ELF-1 (cell line): ENCODE data around the gene MARCHF6.
"Not testable (repeated sequence)": the region's sequence is repeated elsewhere in the genome, so short reads cannot be mapped to it uniquely, and the experiment has no call there.

Source experiments
- DNase-seq: peaks from one replicate; pipeline ENCODE4 v3.0.0-alpha.2; 2016; ENCODE audit warnings: low read depth, low spot score

MARCHF6 gene

GRCh38 chr5:10381803-10382202 lies 28.3 kb downstream of the MARCHF6 start:
- no peak for DNase-seq

GRCh38 chr5:10384483-10384882 lies 31.0 kb downstream of the MARCHF6 start:
- DNase-seq: no peak

- DNase-seq: no peak
Observed at GRCh38 chr5:10387690-10388089, 34.2 kb downstream of the MARCHF6 start.

- DNase-seq: no peak
Observed at GRCh38 chr5:10391130-10391529, 37.6 kb downstream of the MARCHF6 start.

GRCh38 chr5:10392567-10393328 lies 39.3 kb downstream of the MARCHF6 start:
- not testable (repeated sequence) for DNase-seq

- no peak for DNase-seq
Observed at GRCh38 chr5:10393491-10393890, 40.0 kb downstream of the MARCHF6 start.

- no peak for DNase-seq
Observed at GRCh38 chr5:10396552-10396951, 43.1 kb downstream of the MARCHF6 start.

GRCh38 chr5:10399839-10400238 lies 46.3 kb downstream of the MARCHF6 start:
- no peak for DNase-seq

- no peak for DNase-seq
Observed at GRCh38 chr5:10400411-10400810, 46.9 kb downstream of the MARCHF6 start.

- no peak for DNase-seq
Observed at GRCh38 chr5:10400831-10401230, 47.3 kb downstream of the MARCHF6 start.

GRCh38 chr5:10401498-10401897 lies 48.0 kb downstream of the MARCHF6 start:
- no peak for DNase-seq
